Panc1 (cell line): ENCODE measurements around the gene RGS21. TPM values are rescaled to one million over a fixed set of nuclear protein-coding genes. Genes with fewer than 3 reads are reported as not detected.

Experiments
- ATAC-seq: fragments of 200-7000 bp; cut with Tn5 transposase; 2 replicates; pipeline ENCODE4 v1.9.1; 2020; ENCODE audit warnings: mild to moderate bottlenecking, moderate library complexity
- Bru-seq: library from RNA; stranded (reverse); fragments of 400-500 nt; gene quantifications from one replicate; lab custom pipeline; 2021; lab: Mats Ljungman, UMichigan
- BruChase-seq, 2 experiments: library from RNA; stranded (reverse); fragments of 400-500 nt; gene quantifications; one replicate each; lab custom pipeline; 2021; lab: Mats Ljungman, UMichigan
- BruUV-seq: library from RNA; stranded (reverse); fragments of 400-500 nt; replicated peaks from 2 replicates; lab custom pipeline; 2021; lab: Mats Ljungman, UMichigan
- CTCF ChIA-PET: fragments of 300-600 bp; sonication (Branson Sonifier 250); formaldehyde crosslinking; loops from one replicate; lab custom pipeline; 2022; ENCODE audit warnings: antibody characterized with exemption; lab: Charles Lee
- POLR2A ChIA-PET: fragments of 300-600 bp; sonication (Branson Sonifier 250); formaldehyde crosslinking; loops from one replicate; lab custom pipeline; 2022; ENCODE audit warnings: antibody characterized with exemption; lab: Charles Lee
- DNase-seq: peaks from one replicate; pipeline ENCODE4 v3.0.0-alpha.2; 2010; ENCODE audit warnings: low read depth, low spot score
- H3K27ac ChIP-seq: 2 replicates; pipeline ENCODE4 v1.5.1; 2011; ENCODE audit warnings: mild to moderate bottlenecking, low read length, inconsistent platforms
- H3K27me3 ChIP-seq: fragments of 200-500 bp; sonication (Bioruptor generic); 2 replicates; pipeline ENCODE4 v1.6.0; 2014; ENCODE audit warnings: low read length, inconsistent platforms; ENCODE audit not compliant: control insufficient read depth, insufficient read depth
- H3K36me3 ChIP-seq: fragments of 200-500 bp; sonication (Bioruptor generic); 2 replicates; pipeline ENCODE4 v1.5.1; 2014; ENCODE audit warnings: inconsistent platforms, mild to moderate bottlenecking, low read length, moderate library complexity; ENCODE audit not compliant: control insufficient read depth, insufficient read depth
- H3K4me1 ChIP-seq: 2 replicates; pipeline ENCODE4 v1.5.1; 2011; ENCODE audit warnings: inconsistent platforms, mild to moderate bottlenecking, low read length, moderate library complexity; ENCODE audit not compliant: control insufficient read depth, insufficient read depth
- H3K4me3 ChIP-seq, 2 experiments: 2 replicates each; pipeline ENCODE4 v1.5.1; 2011 to 2012; ENCODE audit warnings: low read depth in 2 of 2, low read length in 2 of 2, mild to moderate bottlenecking in 2 of 2, inconsistent platforms in 1 of 2, moderate library complexity in 1 of 2
- H3K9me3 ChIP-seq: fragments of 200-500 bp; sonication (Bioruptor generic); 2 replicates; pipeline ENCODE4 v1.5.1; 2014; ENCODE audit warnings: low read depth, mild to moderate bottlenecking, inconsistent platforms, low read length, moderate library complexity; ENCODE audit not compliant: control insufficient read depth, insufficient read depth
- CTCF ChIP-seq: fragments of 450-650 bp; IDR thresholded peaks from 2 replicates; pipeline ENCODE4 v1.5.1; 2017; ENCODE audit warnings: mild to moderate bottlenecking
- POLR2AphosphoS5 ChIP-seq: IDR thresholded peaks from 2 replicates; pipeline ENCODE4 v1.6.1; 2012; ENCODE audit warnings: mild to moderate bottlenecking, low read depth, low read length, moderate library complexity
- REST ChIP-seq, 2 experiments: IDR thresholded peaks; 2 replicates each; pipeline ENCODE4 v1.6.1; 2011 to 2012; ENCODE audit warnings: low read depth in 2 of 2, control low read depth in 1 of 2, low read length in 1 of 2, mild to moderate bottlenecking in 1 of 2, moderate library complexity in 1 of 2; ENCODE audit not compliant: insufficient read depth in 1 of 2
- SIN3A ChIP-seq: IDR thresholded peaks from 2 replicates; pipeline ENCODE4 v1.6.1; 2012; ENCODE audit warnings: low read depth, mild to moderate bottlenecking, low read length, moderate library complexity, borderline replicate concordance; ENCODE audit not compliant: insufficient read depth
- TCF7L2 ChIP-seq: IDR thresholded peaks from 2 replicates; pipeline ENCODE4 v1.6.1; 2011; ENCODE audit warnings: mild to moderate bottlenecking, low read depth, low read length, inconsistent platforms
- in situ Hi-C: cut with HindIII; loops from 2 replicates; pipeline ENCODE4 v1.10.0; 2016; ENCODE audit warnings: low sequenced_read_pairs, low pct_unique_long_range_greater_than_20kb
- intact Hi-C: fragments of 100-400 bp; cut with micrococcal nuclease; formaldehyde crosslinking; loops from one replicate; pipeline ENCODE4 v1.10.0; 2022; ENCODE audit not compliant: unreplicated experiment
- long read RNA-seq: library from polyadenylated mRNA; unstranded; transcript quantifications from one replicate; pipeline ENCODE4 v2.0.0, GENCODE V29; 2021; ENCODE audit not compliant: unreplicated experiment
- polyA plus RNA-seq: library from polyadenylated mRNA; unstranded; fragments of >200 nt; gene quantifications from one replicate; pipeline ENCODE4 v1.2.1, GENCODE V29; 2012; ENCODE audit warnings: missing spikeins; ENCODE audit not compliant: insufficient read length
- total RNA-seq: library from RNA; stranded (reverse); gene quantifications from one replicate; pipeline ENCODE4 v1.2.1, GENCODE V29; 2021; ENCODE audit not compliant: unreplicated experiment

The RGS21 gene
- total RNA-seq (not detected), Bru-seq, nascent RNA (not detected), BruChase-seq, experiment 1, labeled RNA remaining after a 2-hour chase (not detected), BruChase-seq, experiment 2, labeled RNA remaining after a 6-hour chase (not detected)
- not detected for polyA plus RNA-seq
- long read RNA-seq = 0 reads

GRCh38 chr1:192316942-192317450 lies at the start of gene RGS21:
Gene RGS21 (plus strand): TSS chr1:192316992. CDS start chr1:192343037, 26,045 bp downstream.
- no peak within 1 kb of the TSS for H3K27ac ChIP-seq
- no peak for TF ChIP-seq CTCF
- no peak for TF ChIP-seq REST (IDR thresholded peaks at IDR 0.05; ENCODE audit: insufficient read depth in 1 of 2, low read depth in 2 of 2, low read length in 1 of 2)
- TF ChIP-seq TCF7L2 = no peak
- TF ChIP-seq SIN3A = no peak
- no peaks in the 10 kb centered on the region for H3K4me1 ChIP-seq
- ATAC-seq (no peak), DNase-seq (no peak)
- H3K4me3 ChIP-seq = no peak within 1 kb of the TSS
- H3K36me3 ChIP-seq = no peaks in the 10 kb centered on the region
- in situ Hi-C loops = no loop called here
- no peaks in the 10 kb centered on the region for H3K27me3 ChIP-seq
- intact Hi-C loops = no loop called here
- ChIA-PET CTCF (no interaction called here), POLR2A (no interaction called here)
- no TSS peak for BruUV-seq
- H3K9me3 ChIP-seq = no peaks in the 10 kb centered on the region

GRCh38 chr1:192268468-192269052 lies 48.2 kb upstream of the RGS21 start:
- ATAC-seq (no peak), DNase-seq (no peak)
- TF ChIP-seq TCF7L2 (no peak), CTCF (no peak), SIN3A (no peak), REST (IDR thresholded peaks at IDR 0.05; ENCODE audit: insufficient read depth in 1 of 2, low read depth in 2 of 2, low read length in 1 of 2) (no peak), POLR2AphosphoS5 (no peak)
- H3K4me3 ChIP-seq = no peak overlapping the region
- no peaks in the 10 kb centered on the region; the same call in 1 of the 2 replicates for H3K36me3 ChIP-seq
- intact Hi-C loops = no loop called here
- POLR2A ChIA-PET = no interaction called here
- CTCF ChIA-PET = no interaction called here
- H3K9me3 ChIP-seq = 0 out of 2 replicates have a peak, but pooled peaks cover 2% of the 10 kb centered on the region
- in situ Hi-C loops = no loop called here
- no peak overlapping the region for H3K27ac ChIP-seq
- H3K27me3 ChIP-seq = no peaks in the 10 kb centered on the region
- no peaks in the 10 kb centered on the region for H3K4me1 ChIP-seq
- no TSS peak for BruUV-seq
